Esophagus muscularis mucosa (tissue), 4 donors: ENCODE measurements around the gene EHBP1.

Source experiments
- EP300 ChIP-seq: sonication (generic); formaldehyde crosslinking; IDR thresholded peaks from one replicate; pipeline ENCODE4 v1.6.1; 2017; ENCODE audit warnings: antibody characterized with exemption
- POLR2A ChIP-seq: fragments of 450-650 bp; IDR thresholded peaks from one replicate; pipeline ENCODE4 v1.6.1; 2017; ENCODE audit warnings: antibody characterized with exemption, moderate library complexity, mild to moderate bottlenecking, low read depth
- POLR2AphosphoS5 ChIP-seq, 2 donors: sonication (generic); formaldehyde crosslinking; IDR thresholded peaks; one replicate each; pipeline ENCODE4 v1.6.1; 2017; ENCODE audit warnings: antibody characterized with exemption in 2 of 2
- TF ChIP-seq, protein P1 (sequence below), 3 experiments: fragments of 200-600 bp in 2 of 3; fragments of 450-650 bp in 1 of 3; sonication (generic) in 2 of 3; IDR thresholded peaks; one replicate each; pipeline ENCODE4 v1.5.1; 2017 to 2019; ENCODE audit warnings: antibody characterized with exemption in 3 of 3, mild to moderate bottlenecking in 2 of 3, moderate library complexity in 1 of 3

DNA sequence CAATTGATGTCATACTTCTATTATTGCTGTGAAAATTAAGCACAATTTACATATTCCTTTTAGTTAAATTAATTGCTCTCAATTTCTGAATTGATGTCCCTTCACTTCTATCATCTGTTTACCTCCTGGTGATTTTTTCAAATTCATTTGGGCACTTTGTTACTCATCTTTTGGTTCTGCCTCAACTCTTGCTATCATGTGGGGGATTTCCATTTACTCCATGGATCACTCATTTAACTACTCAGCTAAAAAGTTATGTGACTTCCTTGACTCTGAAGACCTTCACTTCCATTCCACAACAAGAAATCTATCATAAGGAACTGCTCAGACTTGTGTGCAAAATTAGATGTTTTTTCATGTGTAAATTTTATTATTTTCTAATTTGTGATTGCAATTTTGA, 126.2 kb downstream of the EHBP1 start:
- TF ChIP-seq, protein P1, sequence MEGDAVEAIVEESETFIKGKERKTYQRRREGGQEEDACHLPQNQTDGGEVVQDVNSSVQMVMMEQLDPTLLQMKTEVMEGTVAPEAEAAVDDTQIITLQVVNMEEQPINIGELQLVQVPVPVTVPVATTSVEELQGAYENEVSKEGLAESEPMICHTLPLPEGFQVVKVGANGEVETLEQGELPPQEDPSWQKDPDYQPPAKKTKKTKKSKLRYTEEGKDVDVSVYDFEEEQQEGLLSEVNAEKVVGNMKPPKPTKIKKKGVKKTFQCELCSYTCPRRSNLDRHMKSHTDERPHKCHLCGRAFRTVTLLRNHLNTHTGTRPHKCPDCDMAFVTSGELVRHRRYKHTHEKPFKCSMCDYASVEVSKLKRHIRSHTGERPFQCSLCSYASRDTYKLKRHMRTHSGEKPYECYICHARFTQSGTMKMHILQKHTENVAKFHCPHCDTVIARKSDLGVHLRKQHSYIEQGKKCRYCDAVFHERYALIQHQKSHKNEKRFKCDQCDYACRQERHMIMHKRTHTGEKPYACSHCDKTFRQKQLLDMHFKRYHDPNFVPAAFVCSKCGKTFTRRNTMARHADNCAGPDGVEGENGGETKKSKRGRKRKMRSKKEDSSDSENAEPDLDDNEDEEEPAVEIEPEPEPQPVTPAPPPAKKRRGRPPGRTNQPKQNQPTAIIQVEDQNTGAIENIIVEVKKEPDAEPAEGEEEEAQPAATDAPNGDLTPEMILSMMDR (IDR thresholded peaks at IDR 0.05) = no peak
- TF ChIP-seq POLR2AphosphoS5 (IDR thresholded peaks at IDR 0.05) (no peak), POLR2A (no peak), EP300 (no peak)
